ENCODE measurements around the gene ARF1.

GRCh38 chr1:228144993-228145343, 62.5 kb downstream of the ARF1 start:
- no peak for TF ChIP-seq TAF1 (IDR thresholded peaks at IDR 0.05; ENCODE audit: borderline replicate concordance, low read depth, low read length)
- TF ChIP-seq POLR2A (IDR thresholded peaks at IDR 0.05; ENCODE audit: low read depth, low read length), result no peak

Data from GM12892 (cell line).